ENCODE measurements around the gene KRTAP4-6. TPM values are rescaled to one million over a fixed set of nuclear protein-coding genes. Genes with fewer than 3 reads are reported as not detected.
"Not testable (repeated sequence)": the region's sequence is repeated elsewhere in the genome, so short reads cannot be mapped to it uniquely, and the experiment has no call there.

KRTAP4-6 gene
- total and polyA plus RNA-seq, 2 of the 8 experiments (the other 6 are each of a cell fraction or from before 2014, with no cell fraction given) = not detected

- TF ChIP-seq MAFK (IDR thresholded peaks at IDR 0.05; ENCODE audit: low read depth, low read length) = no peak
- TF ChIP-seq CEBPB (IDR thresholded peaks at IDR 0.05; ENCODE audit: low read depth, low read length) = no peak
- TF ChIP-seq CTBP2 (IDR thresholded peaks at IDR 0.05; ENCODE audit: borderline replicate concordance, insufficient read depth, insufficient read length, low read length) = no peak
Observed at GRCh38 chr17:41149652-41149985, 9.3 kb upstream of the KRTAP4-6 start, which contains the start of gene KRTAP4-5 (continued).

- H3K14ac ChIP-seq (ENCODE audit: insufficient read length); H3K27me3 ChIP-seq (replicated peaks in 1 of 4; ENCODE audit: control insufficient read depth in 3 of 4, extremely low read depth in 1 of 4, insufficient read depth in 3 of 4, low read length in 3 of 4); H3K56ac ChIP-seq (replicated peaks; ENCODE audit: insufficient read length, low read depth, low read length); H2BK12ac ChIP-seq (ENCODE audit: low read depth, low read length); H3K4me3 ChIP-seq (ENCODE audit: extremely low read depth in 1 of 4, insufficient read depth in 2 of 4, low read depth in 3 of 4, low read length in 4 of 4); H4K8ac ChIP-seq (ENCODE audit: extremely low read depth, insufficient read depth, low read length); DNase-seq (ENCODE audit: low read depth in 1 of 2, low spot score in 2 of 2); H2BK120ac ChIP-seq (replicated peaks; ENCODE audit: low read depth, low read length); H2BK15ac ChIP-seq (ENCODE audit: low read length); POLR2A ChIA-PET (ENCODE audit: partially characterized antibody); H3K36me3 ChIP-seq (ENCODE audit: control insufficient read depth in 2 of 4, insufficient read depth in 4 of 4, low read length in 3 of 4); H3K23ac ChIP-seq (ENCODE audit: insufficient read length); H3K18ac ChIP-seq (ENCODE audit: extremely low read depth, low read length); H4K5ac ChIP-seq (ENCODE audit: insufficient read length, low read depth, low read length); H3K9me3 ChIP-seq (ENCODE audit: insufficient read depth in 2 of 2, low read depth in 1 of 2, low read length in 1 of 2); H3K27ac ChIP-seq (ENCODE audit: low read depth, low read length); H4K91ac ChIP-seq (replicated peaks; ENCODE audit: insufficient read length, low read length); H3K23me2 ChIP-seq (ENCODE audit: low read depth, low read length); H3K79me1 ChIP-seq (ENCODE audit: low read depth, low read length); H3K4me1 ChIP-seq (replicated peaks in 1 of 4; ENCODE audit: control insufficient read depth in 3 of 4, insufficient read depth in 4 of 4, low read length in 3 of 4); H3K9ac ChIP-seq (replicated peaks in 1 of 4; ENCODE audit: extremely low read depth in 1 of 4, low read depth in 3 of 4, low read length in 3 of 4); H2BK20ac ChIP-seq (ENCODE audit: low read length); FAIRE-seq; H4K20me1 ChIP-seq (replicated peaks in 1 of 2; ENCODE audit: control insufficient read depth in 1 of 2, insufficient read depth in 2 of 2, low read length in 2 of 2); H2BK5ac ChIP-seq (ENCODE audit: low read depth, low read length); H3K4ac ChIP-seq (replicated peaks; ENCODE audit: insufficient read length, low read depth, low read length); H2AFZ ChIP-seq (ENCODE audit: low read length); H2AK5ac ChIP-seq (ENCODE audit: low read depth, low read length); H3K4me2 ChIP-seq (ENCODE audit: insufficient read depth in 1 of 2, low read depth in 2 of 2, low read length in 2 of 2); H3K79me2 ChIP-seq (ENCODE audit: control insufficient read depth in 1 of 2, insufficient read depth in 2 of 2, low read length in 2 of 2): not testable (repeated sequence)
- WGBS, 2 experiments (ENCODE audit: extremely low coverage in 1 of 2, insufficient coverage in 1 of 2, insufficient read length in 1 of 2, insufficient replicate concordance in 2 of 2, low coverage in 1 of 2, low lambda C conversion rate in 2 of 2, missing lambda C conversion rate in 1 of 2) = 86% methylated on average over 10 of the region's 10 CpGs; no CpG with 5 or more reads in 1 of the 2 experiments
- CTCF ChIA-PET (ENCODE audit: partially characterized antibody) = interaction anchor here (0.9 kb wide), 2 partner anchors 8 to 27 kb away, joined by 3 read pairs; no protein-coding TSS in a partner anchor
Observed at GRCh38 chr17:41148971-41149651, 8.8 kb upstream of the KRTAP4-6 start.

Data from H1 (cell line).